CD4-positive, alpha-beta T cell treated with Interleukin-17A for 1 hour (primary cell): ENCODE results near the gene AUTS2.

Experiments
- DNase-seq: peaks from one replicate; pipeline ENCODE4 v3.0.0-alpha.2; 2020

AUTS2 gene

DNA sequence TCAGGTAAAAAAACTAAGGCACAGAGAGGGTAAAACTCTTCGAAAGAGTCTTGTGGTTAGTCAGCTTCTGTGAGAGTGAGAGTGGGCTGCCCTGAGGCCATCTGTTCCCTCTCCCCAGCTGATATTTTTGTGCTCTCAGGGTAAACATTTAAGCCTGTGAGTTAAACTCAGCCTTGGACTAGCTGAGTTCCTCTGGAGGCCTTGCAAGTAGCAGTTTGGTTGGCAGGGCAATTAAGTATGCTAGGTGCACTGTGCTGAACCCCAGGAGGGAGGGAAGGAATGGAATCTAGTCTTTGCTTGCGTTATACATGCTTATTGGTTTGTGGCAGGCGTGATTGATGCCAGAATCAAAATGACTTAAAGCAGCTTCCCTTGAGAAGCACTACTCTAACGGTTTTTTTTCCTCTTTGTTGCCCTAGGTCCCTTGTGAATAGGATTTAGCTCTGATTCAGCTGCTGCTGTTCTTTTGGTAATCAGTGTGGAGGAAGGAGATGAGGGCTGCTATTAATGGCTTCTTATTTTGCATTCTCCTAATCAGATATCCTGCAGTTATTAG is 140.2 kb downstream of the AUTS2 start:
- DNase-seq = no peak

DNA sequence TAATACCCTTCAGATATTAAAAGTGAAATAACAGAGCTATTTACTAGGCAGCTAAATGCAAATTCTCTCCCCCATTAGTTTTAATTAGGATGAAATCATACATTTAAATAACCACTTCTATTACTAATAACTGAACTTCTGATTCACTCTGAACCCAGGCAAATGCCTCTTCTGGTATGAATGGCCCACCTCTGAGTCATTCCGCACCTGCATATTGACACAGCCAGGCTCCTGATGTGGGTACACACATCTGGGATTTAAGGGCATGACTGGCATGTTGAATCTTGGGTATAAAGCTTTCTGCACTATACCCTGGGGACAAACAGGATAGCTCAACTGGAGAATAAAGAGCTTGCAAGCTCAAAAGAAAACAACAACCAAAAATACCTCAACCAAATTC is 140.9 kb downstream of the AUTS2 start:
- DNase-seq = no peak

DNA sequence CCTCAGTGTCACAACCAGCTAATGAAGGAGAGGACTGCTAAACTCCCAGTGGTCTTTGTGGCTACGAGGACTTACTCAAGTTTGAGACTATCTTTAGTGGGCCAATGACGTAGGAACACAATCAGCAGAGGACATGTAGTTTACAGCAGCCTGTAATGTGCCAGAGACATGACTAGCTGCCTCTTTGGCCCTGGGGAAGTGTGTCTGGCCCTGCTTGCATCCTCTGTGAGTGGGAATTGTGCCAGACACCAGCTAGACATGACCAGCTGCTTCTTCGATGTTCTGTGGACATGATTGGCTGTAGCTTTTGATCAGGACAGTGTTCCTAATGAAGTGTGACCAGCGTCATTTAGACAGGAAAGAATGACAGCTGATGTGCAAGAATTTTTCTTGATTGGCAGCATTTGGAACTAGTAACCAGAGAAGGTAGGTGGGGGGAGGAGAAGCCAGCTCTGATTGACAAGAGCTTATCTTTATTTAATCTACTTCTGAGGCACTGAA is 141.7 kb downstream of the AUTS2 start:
- no peak for DNase-seq

GRCh38 chr7:69742237-69742636 is 144.0 kb downstream of the AUTS2 start:
- DNase-seq = no peak

- no peak for DNase-seq
These were observed 145.2 kb downstream of the AUTS2 start for GRCh38 chr7:69743436-69743835.

DNA sequence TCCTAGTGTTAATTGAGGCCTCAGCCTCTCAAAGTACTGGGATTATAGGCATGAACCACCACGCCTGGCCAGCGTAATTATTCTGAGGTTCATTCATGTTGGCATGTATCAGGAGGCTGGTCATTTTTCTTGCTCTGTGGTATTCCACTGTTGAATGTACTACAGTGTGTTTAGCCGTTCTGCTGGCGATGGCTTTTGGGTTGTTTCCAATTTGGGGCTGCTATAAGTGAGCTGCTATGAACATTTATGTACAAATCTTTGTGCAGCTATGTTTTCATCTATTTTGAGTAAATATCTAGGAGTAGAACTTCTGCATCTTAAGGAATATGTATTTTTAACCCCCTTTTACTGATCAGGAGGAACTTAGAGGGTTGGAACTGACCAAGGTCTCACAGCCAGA is 145.8 kb downstream of the AUTS2 start:
- no peak for DNase-seq

GRCh38 chr7:69746383-69746782 is 148.1 kb downstream of the AUTS2 start:
- DNase-seq = no peak

DNA sequence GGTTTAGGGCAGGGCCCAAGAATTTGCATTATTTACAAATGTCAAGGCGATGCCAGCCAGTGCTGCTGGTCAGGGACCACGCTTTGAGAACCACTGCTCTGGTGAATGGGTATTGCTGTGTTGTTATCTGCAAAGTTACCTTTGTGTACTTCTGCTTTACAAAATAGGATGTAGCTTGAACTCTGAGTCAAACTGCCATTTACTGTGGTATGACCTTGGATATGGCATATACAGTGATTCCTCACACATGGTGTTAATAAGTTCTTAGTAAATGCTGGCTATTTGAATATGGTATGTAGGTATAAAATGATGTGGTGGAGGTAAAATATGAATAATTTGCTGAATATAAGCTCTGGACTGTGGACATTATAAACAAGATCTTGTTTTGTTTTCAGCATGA is 148.9 kb downstream of the AUTS2 start:
- DNase-seq = no peak

DNA sequence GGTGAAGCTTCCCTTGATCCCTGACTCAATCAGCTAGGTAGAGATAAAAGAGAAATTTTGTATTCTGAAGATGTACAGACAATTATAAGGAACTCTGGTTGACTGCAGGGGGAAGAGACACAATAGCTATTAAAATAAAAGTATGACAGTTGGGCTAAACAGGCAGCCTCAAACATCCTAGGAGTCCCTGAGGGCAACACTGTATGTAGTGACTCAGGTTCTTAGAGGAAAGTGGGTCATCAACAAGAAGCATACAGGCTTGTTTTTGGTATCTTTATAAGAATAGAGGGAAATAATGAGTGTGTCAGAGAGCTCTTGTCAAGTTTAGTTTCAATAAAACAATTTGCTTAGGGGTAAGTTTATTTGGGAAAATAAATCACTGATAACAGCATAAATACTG is 150.3 kb downstream of the AUTS2 start:
- DNase-seq = no peak

- DNase-seq = no peak
These were observed 151.2 kb downstream of the AUTS2 start for GRCh38 chr7:69749372-69749979.

DNA sequence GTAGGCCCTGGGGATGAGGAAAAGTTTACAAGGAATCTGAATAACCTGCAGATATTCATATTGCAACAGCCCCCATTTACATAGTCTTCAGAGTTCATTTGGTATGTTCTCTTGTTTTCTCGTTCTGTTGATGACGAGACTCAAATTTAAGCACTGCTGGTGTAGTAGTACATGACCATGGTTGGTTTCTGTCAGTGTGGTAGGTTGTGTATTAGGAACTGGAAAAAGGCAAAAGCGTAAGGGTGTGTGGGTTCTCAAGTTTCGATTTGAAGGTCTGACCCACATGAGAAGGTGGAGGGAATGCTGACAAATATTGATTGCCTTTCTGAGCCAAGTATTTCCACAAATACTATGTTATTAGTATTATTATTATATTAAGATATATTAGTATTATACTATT is 151.7 kb downstream of the AUTS2 start:
- no peak for DNase-seq

DNA sequence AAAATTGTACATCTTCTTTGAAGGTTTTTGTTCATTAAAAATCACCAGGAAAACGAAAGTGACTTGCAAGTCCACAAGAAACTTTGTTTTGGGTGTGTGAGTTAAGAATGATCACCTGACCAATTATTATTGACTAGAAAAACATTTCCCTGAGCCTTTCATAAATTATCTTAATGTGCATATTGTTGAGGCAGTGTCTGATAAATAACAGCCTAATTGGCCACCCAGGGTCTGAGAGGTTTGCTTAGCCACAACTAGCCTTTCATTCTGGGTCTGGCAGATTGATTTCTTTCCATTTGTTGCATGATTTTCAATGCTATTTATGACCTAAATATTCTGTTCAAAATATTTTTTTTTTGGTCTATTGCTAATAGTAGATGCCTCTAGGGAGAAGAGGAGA is 152.8 kb downstream of the AUTS2 start:
- no peak for DNase-seq

DNA sequence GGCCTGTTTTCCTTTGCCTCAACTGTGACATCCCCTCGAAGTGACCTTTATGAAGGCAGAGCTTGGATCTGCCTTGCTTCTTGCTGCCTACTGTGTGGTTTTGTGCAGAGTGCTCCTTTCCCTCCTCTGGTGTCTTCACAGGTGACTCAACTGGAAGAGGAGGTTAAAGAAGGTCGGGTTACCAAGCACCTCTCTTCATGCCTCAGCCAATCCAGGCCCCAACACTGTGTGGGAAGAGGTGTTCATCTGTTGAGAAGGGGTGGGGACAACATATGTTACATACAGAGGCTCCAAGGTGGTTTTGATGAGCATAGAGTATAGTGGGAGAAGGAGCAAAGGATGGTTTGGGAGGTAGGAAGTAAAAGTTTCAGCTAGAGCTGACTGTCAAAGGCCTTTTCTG is 155.7 kb downstream of the AUTS2 start:
- no peak for DNase-seq

GRCh38 chr7:69754476-69754875 is 156.2 kb downstream of the AUTS2 start:
- DNase-seq = no peak

DNA sequence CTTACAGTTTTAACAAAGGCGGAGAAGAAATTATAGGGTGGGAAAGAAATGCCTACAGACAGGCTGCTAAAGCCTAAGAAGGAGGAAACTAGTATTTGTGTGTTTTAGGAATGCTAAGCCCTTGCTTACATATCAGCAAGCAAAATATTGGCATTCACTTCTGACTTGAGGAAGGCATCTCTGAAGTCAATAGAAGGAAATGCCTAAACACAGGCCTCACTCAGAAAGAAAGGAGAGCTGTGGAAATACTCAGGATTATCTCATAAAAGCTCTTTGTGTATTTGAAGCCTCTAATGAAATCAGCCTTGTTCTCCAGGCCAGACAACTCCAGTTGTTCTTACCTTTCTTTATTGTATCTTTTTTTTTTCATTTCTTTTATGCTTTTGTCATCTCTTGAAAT is 158.0 kb downstream of the AUTS2 start:
- DNase-seq = no peak

DNA sequence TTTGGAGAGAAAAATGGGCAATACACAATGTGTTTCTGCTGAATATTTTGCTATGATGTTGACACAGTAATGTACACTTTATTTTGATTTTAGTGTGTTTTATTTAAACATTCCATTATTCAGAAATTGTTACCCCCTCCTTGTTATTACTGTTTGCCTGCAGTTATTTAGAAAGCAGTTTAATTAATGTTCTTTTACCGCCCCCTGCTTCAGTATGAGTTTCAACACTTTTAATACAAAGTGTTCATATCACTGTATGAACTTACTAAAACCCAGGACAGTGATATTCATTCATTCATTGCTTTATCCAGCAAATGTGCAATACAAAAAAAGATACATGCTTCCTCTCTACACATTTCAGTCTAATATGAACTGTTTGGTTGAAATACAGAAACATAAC is 159.3 kb downstream of the AUTS2 start:
- DNase-seq = no peak

DNA sequence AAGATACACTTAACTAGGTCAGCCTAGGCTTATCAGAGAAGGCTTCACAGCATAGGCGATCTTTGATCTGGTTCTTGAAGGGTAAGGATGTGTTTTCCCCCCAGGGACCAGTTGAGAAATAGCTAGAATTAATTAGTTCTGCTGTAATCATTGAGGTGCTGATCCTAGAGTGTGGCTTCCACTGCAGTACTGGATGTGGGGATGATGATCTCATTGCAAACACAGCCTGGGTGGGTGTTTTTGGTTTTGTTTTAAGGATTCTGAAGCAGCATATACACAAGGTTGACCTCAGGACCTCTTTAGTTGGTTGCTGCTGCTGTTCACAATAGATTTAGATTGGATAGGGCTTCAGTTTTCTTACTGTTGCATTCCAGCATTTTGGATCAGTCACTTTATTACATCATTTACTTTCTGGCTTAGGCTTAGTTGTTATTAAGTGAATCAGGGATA is 159.7 kb downstream of the AUTS2 start:
- DNase-seq = no peak

DNA sequence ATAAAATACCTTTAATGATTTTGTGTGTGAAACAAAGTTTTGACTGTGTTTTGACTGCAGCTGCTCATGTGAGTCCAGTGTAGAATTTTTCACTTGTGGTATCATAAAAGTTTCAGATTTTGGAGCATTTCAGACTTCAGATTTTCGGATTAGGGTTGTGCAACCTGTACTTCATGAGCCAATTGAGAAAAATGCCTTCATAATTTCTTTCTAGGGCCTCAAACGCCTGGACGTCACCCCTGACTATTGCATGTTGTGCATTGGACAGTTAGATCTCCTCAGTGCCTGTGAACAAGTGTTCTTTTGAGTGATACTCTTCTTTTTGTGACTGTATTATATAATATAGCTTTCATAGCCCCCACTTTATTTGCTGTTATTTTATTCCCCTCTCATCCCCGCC is 161.1 kb downstream of the AUTS2 start:
- DNase-seq = no peak

DNA sequence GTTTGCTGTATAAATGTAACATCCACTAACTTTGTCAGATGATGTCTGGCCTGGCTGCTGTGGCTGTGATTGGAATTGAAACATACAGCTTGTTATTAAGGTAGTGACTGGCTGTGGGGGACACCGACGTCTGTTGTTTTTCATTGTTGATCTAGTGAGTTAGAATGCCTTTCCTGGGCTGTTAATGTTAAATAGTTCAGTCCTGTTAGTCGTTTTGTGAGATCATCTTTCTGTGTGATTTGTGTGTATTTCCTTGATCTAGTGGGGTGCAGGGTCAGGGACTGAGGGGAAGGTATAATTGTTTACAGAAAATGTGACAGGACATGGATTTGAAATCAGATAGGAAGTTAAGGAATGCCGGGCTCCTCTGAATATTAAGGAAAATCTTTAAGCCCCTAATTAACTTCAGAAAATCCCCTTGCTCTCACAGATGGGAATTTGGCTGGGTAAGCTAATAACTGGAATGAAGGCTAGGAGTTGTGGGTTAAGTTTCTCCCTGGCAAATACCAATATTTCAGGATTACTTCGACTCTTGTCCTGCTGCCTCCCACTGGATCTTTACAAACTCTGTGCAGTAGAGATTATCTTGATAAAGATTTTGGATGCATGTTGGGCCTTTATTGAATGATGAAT is 163.1 kb downstream of the AUTS2 start:
- no peak for DNase-seq

GRCh38 chr7:69762821-69763352 is 164.6 kb downstream of the AUTS2 start:
- DNase-seq = no peak

DNA sequence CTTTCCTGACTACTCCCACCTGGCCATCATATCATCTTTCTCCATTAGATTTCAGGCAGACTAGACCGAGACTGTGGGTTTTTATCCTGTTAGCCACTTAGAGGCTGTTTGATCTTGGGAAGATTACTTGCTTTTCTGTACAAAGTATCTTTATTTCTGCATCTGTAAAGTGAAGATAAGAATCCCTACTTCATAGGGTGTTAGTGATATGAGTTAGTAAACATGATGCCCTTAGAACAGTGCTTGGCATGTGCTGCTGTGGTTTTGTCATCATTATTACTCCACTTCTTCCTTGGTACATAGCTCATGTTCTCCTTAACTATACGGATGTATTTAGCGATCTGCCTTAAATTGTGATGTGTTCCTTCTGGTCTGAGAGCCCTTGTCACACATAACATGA is 165.2 kb downstream of the AUTS2 start:
- DNase-seq = no peak

DNA sequence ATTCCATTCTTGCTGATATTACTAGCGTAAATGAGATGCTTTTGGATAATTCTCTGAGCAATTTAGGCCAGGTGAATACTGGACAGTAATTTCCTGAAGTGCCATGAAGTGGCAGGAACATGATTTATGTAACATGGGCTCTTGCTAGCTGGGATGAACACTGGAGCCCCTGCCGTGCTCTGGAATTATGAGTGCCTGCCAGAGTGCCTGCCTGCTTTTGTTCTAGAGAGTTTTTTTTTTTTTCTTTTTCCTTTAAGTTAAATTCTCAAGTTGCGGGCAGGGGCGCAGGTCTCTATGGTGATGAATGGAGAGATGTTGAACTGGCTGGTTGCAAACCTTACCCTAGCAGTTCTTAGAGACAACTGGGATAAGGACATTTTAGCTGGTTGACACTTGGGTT is 165.9 kb downstream of the AUTS2 start:
- DNase-seq = no peak

- DNase-seq = no peak
These were observed 166.4 kb downstream of the AUTS2 start for GRCh38 chr7:69764681-69765080.

DNA sequence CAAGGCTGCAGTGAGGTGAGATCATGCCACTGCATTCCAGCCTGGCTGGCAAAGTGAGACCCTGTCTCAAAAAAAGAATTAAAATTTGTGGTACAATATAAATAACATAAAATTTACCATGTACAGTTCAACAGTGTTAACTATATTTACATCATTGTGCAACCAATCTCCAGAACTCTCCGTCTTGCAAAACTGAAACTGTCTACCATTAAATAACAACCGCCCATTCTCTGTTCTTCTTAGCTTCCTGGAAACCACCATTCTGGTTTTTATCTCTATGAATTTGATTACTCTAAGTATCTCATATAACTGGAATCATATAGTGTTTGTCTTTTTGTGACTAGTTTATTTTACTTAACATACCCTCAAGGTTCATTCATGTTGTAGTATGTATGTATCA is 167.6 kb downstream of the AUTS2 start:
- DNase-seq = no peak
